HL-60/S4 treated with retinoic acid at 250 ng/mL for 4 days and 3 days (cell line): ENCODE data around the gene RBM12.
"Not testable (repeated sequence)": the region's sequence is repeated elsewhere in the genome, so short reads cannot be mapped to it uniquely, and the experiment has no call there.

Experiments
- in situ Hi-C: fragments of 300-500 bp; cut with MboI; formaldehyde crosslinking; loops from 2 replicates; pipeline ENCODE4 v1.7.0; 2022; ENCODE audit warnings: low sequenced_read_pairs

RBM12 gene

GRCh38 chr20:35664466-35665206 is at the start of gene RBM12, which contains the start of gene CPNE1:
Gene RBM12 (minus strand): TSS chr20:35664900. CDS start chr20:35655322, 9,578 bp downstream.
Gene CPNE1 (minus strand): TSS chr20:35664900. CDS start chr20:35632923, 31,977 bp downstream.
- in situ Hi-C loops = no loop called here

- in situ Hi-C loops = no loop called here
Measured at GRCh38 chr20:35714127-35714526, 49.4 kb upstream of the RBM12 start.

- in situ Hi-C loops = not testable (repeated sequence)
Measured at GRCh38 chr20:35713120-35713519, 48.4 kb upstream of the RBM12 start.

GRCh38 chr20:35711588-35712209 is 47.0 kb upstream of the RBM12 start:
- in situ Hi-C loops = no loop called here

- in situ Hi-C loops = no loop called here
Measured at GRCh38 chr20:35710884-35711587, 46.3 kb upstream of the RBM12 start.

GRCh38 chr20:35710039-35710438 is 45.3 kb upstream of the RBM12 start:
- in situ Hi-C loops = no loop called here

- in situ Hi-C loops = no loop called here
Measured at GRCh38 chr20:35709259-35709658, 44.6 kb upstream of the RBM12 start.

GRCh38 chr20:35708502-35708901 is 43.8 kb upstream of the RBM12 start:
- in situ Hi-C loops = no loop called here

- in situ Hi-C loops = not testable (repeated sequence)
Measured at GRCh38 chr20:35706591-35707529, 42.2 kb upstream of the RBM12 start.

GRCh38 chr20:35705894-35706293 is 41.2 kb upstream of the RBM12 start:
- in situ Hi-C loops = not testable (repeated sequence)

GRCh38 chr20:35704514-35705261 is 40.0 kb upstream of the RBM12 start:
- in situ Hi-C loops = no loop called here

- in situ Hi-C loops = no loop called here
Measured at GRCh38 chr20:35702824-35703695, 38.4 kb upstream of the RBM12 start.

GRCh38 chr20:35702051-35702823 is 37.5 kb upstream of the RBM12 start:
- in situ Hi-C loops = no loop called here

- in situ Hi-C loops = no loop called here
Measured at GRCh38 chr20:35700625-35701148, 36.0 kb upstream of the RBM12 start.

GRCh38 chr20:35699957-35700624 is 35.4 kb upstream of the RBM12 start:
- in situ Hi-C loops = no loop called here

GRCh38 chr20:35699127-35699956 is 34.6 kb upstream of the RBM12 start, which contains the start of the genes NFS1 and ROMO1:
Gene NFS1 (minus strand): TSS chr20:35699352. CDS start chr20:35699288, 64 bp downstream.
Gene ROMO1 (plus strand): TSS chr20:35699405. CDS start chr20:35699633, 228 bp downstream.
- in situ Hi-C loops = no loop called here
